Fibroblast of gingiva (primary cell): ENCODE measurements around the gene CARMIL1.
A peak's percentile ranks its signal among the peaks of the same experiment; 100 is the strongest.

Source experiments
- DNase-seq: peaks from one replicate; pipeline ENCODE4 v3.0.0-alpha.2; 2011; ENCODE audit warnings: low read depth

Gene CARMIL1

DNA sequence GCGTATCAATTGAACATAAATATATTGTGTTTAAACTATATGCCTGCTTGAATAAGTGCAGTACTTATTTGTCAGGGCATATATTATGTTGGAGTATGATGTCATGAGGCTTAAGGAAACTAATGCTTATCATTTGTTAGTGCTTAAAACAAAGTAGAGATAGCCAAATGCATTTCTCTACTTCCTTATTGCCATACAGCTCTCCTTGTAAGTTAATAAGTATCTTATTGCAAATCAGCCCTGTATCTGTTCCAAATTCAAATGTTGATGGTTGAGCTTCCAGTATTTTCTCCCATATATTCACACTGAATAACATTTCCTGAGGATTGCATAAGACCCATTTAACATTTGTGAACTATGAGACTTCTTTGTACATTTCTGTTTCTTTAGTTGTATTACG lies 57.8 kb downstream of the CARMIL1 start:
- DNase-seq, result peak; percentile 6

DNA sequence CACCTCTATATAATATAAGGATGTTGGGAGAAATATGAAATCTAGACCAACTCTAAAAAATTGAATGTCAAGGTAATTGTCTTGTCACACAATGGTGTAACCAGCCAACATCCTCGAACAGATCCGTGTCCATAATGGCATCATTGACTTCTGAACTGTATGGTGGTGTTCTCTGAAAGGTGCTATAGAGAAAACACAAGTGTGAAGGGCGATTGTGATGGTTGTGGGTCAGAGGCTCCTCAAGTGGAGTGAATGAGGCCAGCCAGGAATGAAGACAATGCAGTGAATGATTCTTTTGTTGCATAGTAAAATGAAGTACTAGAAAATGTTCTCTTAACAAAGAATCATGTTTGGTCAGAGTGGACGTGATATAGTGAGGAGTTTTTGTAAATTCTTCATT lies 58.3 kb downstream of the CARMIL1 start:
- no peak for DNase-seq

DNA sequence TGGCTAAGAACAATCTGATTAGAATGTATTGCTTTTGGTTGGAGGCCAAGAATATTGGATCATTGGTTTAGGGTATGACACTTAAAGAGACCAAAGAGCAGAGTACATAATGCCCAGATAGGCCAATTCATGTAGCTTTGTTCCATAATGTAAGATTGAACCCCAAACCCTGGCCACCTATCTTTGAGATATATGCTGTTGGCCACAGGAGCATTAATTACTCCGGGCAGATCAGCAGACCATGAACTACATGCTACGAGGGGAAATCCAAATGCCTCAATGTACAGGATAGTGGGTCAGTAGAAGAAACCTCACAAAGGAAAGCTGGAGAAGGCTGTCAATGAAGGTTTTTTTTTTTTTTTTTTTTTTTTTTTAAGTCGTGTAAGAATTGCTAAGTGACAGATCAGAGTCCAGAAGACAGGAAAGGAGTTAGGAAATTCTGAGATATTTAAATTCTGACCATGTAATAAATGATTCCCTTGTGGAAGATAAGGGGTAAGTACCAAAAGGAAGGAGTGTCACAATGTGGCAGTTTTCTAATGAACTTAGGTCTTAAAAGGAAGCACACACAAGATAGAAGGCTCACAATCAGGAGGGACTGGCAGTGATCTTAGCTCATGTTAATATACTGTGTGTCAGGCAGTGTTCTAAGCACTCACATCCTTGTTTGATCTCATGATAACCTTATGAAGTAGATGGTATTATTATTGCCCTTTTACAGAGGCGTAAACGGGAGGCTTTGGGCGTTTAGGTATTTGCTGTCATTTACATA lies 61.4 kb downstream of the CARMIL1 start:
- DNase-seq, result no peak

DNA sequence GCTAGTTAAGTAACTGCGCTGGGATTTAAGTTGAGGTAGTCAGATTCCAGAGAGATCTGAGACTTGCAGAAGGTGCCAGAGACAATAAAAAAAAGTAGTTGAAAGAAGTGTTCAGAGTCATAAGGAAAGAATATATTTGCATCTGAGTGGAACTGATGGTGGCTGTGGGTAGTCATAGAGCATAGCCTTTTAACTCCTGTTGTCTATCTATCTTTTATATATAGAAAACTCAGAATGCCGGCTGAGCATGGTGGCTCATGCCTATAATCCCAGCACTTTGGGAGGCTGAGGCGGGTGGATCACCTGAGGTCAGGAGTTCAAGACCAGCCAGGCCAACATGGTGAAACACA lies 62.0 kb downstream of the CARMIL1 start:
- no peak for DNase-seq

DNA sequence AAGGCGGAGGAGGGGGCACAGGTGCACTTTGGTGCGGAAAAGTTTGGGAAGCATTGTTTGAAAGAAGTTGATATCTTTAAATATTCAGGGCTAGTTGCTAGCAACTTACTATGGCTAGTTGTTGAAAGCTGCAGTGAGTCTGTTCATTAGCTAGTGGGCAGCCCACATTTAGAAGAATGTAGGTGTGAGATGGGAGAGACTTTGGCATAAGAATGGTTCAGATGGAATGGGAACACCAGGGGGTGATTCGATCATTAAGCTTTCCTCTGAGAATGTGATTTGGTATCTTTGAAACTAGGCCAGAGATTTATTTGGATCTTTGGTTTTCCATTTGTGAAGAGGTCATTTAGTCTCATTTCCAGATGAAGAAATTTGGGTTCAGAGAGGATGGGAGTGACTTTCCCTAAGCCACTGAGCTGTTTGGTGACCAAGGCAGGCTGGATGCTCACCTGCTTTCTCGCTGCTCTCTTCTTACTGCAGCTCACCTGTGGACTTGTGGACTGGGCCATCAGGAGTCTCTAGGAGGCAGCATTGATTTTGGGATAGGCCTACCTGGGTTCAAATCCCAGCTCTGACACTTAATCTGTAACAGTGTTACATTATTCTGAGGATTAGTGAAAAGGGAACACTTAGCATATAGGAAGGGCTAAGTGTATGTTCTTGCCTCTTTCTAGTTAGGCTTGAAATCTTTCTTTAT lies 62.9 kb downstream of the CARMIL1 start:
- DNase-seq, result no peak

DNA sequence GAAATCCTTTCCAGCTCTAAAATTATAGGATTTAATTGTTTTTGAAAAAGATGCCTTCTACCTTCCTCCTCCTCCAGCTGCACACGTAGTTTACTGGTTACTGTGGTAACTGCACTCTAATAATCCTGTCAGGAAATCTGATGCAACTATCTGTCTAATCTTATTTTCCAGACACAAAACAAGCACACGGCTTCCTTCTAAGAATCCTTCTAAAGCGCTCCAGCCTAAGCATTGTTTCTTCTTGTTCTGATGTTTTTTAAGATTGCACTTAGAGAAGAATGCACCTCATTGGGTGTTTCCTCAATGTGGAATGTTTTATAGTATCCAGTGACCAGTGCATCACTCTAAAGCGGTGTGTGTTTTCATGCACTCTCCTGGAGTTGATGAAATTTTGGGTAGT lies 63.6 kb downstream of the CARMIL1 start:
- DNase-seq, result peak; percentile 37

DNA sequence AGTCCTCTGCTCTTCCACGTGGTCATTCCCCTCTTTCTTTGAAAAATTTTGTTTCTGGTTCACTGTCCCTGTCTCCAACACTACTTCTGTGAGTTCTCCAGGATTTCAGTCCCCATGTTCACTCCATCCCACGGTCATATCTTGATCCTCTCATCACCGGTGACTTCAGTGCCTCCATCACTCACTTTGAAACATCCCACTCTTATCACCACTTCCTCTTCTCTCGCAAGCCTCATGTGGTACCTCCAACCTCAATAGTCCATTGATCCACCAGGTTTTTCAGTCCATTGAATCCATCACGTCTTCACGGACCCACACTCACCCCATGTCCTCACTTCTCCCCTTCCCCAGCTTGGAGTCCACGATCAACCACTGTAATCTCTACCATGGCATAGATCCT lies 64.8 kb downstream of the CARMIL1 start:
- DNase-seq, result no peak

DNA sequence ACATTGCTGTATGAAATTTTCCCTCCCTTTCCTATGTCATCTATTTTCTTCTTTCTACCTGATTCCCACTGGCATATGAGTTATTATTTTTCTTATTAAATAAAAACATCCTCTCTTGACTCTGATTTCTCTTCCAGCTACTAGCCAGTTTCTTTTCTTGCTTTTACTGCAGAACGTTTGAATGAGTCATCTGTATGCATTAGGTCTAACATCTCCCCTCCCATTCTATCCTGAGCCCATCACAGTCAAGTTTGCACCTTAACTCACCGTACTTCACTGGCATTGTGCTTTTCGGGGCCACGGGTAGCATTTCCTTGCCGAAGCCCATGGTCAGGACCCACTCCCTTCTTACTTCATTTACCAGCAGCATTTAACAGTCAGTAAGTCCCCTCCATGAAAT lies 65.7 kb downstream of the CARMIL1 start:
- DNase-seq, result no peak

DNA sequence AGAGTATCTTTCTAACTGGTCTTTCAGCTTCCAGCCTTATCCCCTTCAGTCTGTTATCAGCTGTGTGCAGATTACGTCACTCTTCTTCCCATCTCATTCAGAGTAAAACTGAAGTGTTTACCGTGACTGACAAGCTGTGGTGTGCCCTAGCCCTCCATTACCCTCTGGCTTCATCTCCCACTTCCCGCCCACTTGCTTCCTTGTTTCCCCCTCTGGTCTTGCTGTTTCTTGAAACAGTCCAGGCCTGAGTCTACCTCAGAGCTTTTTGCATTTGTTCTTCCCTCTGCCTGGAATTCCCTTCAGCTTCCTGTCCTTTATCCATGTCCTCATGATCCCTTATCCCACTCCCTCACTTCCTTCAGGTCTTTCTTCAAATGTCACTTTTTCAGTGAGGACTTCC lies 66.9 kb downstream of the CARMIL1 start:
- DNase-seq, result no peak

DNA sequence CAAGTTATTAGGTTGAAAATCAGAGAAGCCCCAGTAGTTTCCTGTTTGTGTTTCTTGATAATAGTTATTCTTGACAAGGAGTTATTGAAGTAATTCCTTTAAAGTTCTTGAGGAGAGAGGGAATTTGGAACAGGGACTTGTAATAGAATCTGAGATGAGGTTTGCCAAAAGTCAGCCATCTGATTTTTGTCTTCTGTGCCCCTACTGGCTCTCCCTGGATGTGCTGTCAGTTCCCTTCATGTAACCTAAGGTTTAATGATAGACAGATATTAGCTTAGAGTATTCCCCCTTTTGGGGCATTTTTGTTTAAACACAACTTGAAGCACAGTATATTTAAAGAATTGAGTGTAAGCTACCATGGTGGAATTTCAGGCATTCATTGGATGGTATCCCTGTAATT lies 71.4 kb downstream of the CARMIL1 start:
- DNase-seq, result no peak

DNA sequence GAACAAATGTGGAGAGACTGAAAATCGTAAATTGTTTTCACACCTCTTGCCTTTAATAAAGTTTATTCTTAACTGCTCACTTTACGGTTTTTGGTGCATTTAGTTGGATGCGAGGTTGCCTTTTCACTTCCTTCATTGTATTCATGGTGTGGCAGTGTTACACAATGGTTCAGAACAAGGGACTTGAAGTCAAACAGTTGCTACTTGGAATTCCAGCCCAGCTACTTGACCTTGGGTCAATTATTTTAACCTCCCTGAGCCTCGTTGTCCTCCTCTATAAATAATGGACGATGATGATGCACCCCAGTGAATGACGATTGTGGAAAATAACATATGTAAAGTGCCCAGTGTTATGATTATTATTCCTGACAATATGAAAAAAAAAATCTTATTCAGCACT lies 72.3 kb downstream of the CARMIL1 start:
- no peak for DNase-seq

DNA sequence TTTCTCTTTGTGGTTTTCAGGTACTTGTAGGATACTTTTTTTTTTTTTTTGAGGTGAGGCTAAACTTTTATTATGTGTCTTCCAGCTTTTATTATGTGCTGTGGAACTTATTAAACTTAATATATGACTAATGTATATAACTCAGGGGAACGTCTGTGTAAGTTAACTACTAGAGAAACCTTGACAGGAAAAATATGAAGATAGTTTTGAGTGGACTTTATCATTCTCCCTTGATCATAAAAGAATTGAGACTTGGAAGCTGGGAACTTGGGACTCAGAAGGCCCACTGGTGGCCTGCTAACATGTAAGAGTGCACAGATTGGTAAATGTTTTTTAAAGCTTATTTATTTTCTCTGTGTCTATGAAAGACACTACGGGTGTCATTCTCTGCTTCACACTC lies 73.1 kb downstream of the CARMIL1 start:
- DNase-seq, result no peak

DNA sequence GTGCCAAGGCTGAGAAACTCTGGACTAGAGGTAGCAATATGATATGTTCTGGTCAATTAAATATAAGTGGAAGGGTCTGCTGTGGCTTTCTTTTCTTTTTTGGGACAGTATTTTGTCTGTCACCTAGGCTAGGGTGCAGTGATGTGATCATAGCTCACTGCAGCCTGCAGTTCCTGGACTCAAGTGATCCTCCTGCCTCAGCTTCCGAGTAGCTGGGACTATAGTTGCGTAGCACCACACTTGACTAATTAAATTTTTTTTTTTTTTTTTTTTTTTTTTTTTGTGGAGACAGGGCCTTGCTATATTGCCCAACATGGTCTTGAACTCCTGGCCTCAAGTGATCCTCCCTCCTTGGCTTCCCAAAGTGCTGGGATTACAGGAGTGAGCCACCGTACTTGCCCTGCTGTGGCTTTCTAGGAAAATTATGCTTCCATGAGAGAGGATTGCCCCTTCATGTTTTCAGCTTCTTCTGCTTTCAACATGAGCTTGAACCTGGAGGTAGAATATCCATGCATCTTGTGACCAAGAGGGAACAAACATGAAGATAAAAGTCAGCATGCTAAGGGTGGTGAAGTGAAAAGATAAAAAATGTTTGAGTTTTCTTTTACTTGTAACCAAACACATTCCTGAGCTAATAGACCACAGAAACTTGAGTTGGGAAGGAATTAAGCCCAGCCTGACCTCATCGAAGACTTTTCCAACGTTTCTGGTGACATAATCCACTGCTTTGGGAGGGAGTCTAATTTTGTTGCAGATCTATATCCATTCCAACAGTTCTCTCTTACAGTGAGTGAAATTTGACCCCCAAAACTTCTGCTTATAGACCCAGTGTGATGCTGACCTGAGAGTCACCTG lies 75.1 kb downstream of the CARMIL1 start:
- peak; percentile 48 for DNase-seq

DNA sequence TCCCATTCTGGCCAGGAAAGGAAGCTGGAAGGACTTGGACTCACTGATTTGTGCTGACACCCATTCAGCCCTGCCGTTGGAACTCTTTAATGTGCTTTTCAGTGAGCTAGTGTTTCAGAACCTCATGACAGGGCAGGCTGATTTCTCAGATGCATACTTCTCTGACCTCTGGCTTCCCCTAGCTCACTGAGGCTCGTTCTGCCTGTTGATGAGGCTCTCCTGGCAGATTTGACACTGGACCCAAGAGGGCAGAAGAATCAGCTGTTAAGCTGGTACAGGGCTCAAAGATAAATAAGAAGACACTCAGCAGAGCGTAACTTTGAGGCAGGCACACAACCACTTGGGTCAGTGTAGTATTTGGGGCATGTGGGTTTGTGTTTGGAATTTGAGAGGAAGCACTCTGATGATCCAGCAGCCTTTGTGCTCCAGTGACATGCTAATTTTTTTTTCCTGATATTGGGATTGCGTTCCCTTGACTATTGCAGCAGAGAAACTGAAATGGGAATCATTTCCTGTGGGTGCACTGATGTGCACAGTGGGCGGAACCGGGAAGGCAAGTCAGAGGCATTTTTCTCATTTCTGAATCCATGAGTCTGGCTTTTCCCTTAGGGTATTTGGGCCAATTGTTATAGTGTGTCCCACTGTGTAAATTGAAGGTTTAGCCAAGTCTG lies 80.2 kb downstream of the CARMIL1 start:
- DNase-seq, result peak; percentile 82

DNA sequence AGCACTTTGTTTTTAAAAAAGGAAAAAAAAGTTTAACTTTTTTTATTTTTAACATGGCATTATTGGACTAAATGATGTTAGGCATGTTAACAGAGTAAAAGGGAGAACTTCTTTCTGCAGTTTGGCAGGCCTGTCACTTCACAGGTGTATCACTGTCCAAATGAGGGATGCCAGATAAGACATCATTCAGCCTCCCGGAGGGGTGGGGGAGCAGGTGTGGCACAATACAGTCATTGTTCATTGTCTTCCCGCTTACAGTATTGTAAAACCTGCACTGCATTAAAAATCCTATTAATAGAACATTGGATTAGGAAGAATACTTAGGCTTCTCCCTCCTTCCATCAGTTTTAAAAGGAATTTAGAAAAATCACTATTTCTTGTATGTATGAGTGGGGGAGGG lies 80.7 kb downstream of the CARMIL1 start:
- DNase-seq, result no peak

DNA sequence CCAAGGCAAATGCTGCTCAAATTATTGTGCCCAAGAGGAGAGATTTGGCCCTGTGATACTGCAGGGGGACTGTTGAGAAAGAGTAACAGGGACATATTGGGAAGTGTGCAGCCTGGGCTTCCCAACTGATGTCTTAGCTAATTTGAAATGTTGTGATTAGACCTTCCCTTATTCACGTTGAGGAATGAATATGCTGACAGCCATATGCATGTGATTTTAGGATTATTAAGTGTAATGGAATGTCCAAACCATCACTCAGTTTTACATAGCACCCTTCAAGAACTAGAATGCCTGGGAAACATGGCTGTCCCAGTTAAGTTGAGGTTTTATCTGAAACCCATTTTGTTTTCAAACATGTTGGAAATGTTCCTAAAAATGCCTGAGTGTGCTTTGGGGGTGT lies 81.4 kb downstream of the CARMIL1 start:
- no peak for DNase-seq

DNA sequence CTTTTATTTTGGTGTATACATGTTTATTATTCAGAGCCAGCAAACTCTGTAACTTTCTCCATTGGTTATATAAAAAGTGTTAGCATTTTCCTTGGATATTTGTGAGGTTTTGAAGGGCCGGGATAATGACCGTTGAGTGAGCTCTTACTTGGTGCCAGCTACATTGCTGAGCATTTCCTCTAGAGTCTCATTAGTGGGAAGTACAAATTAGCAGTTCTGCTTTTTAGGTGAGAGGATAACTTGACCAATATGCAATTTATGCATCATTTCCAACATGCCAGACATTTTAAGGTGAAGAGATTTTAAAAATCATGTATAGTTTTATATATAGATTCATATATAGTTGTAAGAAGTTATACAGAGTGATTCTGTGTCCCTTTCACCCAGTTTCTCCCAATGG lies 84.3 kb downstream of the CARMIL1 start:
- DNase-seq, result no peak

DNA sequence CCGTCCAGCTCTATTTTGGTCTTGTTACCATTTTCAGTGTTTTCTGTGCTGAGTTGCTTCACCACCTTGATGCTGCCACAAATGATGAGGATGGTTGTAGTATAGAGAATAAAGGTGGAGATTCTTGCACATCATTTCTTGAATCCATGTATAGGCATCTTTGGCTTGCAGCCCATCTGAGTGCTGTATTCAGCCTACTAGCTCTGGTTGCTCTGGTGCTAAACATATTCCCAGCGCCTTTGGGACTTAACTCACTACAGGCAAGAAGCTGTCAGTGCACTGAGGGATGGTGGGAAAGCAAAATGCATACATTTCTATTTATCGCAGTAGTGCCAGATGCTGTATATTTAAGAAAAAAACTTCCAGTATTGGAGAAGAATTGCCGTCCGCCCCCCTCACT lies 86.0 kb downstream of the CARMIL1 start:
- no peak for DNase-seq

DNA sequence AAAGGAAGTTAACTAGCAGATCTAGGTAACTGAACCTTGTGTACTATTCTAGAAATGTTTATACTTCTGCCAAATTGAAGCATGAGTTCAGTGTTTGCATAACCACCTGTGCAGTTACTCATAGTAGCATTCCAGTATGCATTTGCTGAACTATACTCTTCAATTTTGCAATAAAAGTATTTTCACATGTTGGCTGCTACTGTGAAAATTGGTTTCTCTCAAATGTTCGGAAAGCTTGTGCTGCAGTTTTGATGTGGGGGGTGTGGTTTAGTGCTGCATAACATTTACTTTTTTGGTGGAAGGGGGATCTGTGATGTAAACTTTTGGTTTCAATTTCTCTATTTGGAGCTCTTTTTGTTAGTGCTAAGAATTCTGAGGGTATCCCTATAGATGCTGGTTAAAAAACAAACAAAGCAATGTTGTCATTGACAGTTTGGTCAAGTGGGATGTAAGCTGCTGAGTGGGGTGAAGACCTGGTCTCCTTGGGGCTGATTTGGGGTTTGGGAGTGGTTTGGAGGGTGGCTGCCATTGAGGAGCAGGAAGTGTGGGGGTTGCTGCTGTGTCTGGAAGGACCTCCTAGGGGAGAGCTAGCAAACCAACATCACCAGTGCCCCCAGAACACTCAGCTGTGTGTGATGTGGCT lies 87.8 kb downstream of the CARMIL1 start:
- DNase-seq, result peak; percentile 19

DNA sequence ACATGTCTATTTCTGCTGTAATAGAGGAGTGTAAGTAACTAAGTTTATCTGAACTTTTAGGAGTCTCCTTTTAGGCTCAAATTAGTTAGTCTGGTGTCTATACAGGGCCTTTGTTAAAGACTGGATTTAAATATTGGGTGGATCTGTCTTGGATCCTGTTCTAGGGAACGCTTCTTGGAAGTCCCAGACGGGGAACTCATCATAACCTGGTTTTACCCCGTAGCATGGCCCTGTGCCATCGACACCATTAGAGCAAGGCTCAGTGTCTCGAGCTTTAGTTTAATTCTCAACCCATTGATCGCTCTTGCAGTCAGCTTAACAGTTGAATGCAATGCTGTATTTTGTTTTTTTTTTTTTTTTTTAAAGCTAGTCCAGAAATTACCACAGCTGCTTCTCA lies 89.9 kb downstream of the CARMIL1 start:
- DNase-seq, result no peak

DNA sequence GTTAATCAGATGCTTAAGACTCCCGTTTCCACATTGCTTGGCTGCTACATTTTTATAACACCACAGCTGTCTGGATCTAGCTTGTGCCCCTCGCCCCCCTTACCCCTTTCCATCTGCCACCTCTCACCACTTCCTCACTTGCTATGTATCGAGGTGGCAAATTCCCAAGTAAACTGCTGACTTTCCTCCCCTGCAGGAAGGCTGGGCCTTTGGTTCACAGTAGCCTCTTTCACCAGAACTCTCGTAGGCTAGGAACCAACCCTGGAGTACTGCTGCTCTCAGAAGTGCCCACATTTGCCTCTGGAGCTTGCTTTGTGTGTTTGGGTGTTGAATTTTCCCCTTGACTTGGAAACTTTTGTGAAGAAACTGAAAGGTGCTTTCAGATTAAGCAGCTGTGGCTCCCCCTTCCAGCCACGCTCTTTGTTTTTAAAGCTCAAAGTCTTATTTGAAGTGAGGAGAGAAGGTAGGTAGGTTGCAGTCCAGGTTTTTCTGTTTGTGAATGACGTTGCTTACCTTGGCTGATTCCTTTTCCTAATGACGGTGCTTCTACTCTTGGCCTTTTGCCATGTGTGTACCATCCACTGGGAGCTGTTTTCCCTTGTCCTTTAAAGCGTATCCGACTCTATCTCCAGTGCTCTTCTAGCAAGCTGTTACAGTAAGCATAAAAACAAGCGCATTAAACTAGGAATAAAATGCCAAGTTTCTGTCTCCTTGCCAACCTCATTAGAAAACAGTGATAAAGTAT lies 90.4 kb downstream of the CARMIL1 start:
- DNase-seq, result peak; percentile 16
